ENCODE results near the gene MTTP. TPM values are rescaled to one million over a fixed set of nuclear protein-coding genes. Genes with fewer than 3 reads are reported as not detected.

MTTP gene
- total and polyA plus RNA-seq, 10 donors, result 0.07 to 0.97 (median 0.12) TPM; not detected in 3

DNA sequence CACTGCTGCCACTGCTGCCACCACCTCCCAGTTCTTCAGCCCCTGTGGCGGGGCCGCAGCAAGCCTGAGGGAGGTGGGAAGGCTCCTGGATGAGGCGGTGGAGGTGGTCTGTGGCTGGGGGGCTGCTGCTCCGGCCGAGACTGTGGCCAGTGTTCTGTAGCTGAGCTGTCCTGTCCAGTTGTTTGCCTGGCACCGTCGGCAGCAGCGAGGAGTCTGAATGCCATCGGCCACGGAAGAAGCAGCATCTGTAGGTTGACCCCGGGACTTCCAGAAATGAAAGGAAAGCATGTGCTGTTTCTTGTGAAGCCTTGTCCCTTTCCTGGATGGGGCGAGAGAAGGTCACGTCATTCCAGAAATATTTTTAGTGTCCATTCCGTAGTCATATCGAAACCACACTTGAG lies 79.7 kb downstream of the MTTP start:
- peaks cover 0 to 46% (median 8%) of the 10 kb centered on the region in 8 donors for H3K9me3 ChIP-seq
- intact Hi-C loops (cut with DNase I; ENCODE audit: low total_unique reads), result no loop called here
- no peaks in the 10 kb centered on the region for H3K36me3 ChIP-seq
- no peaks in the 10 kb centered on the region for H3K27me3 ChIP-seq (replicated peaks in 1 of 7)
- no peaks in the 10 kb centered on the region for H3K4me1 ChIP-seq
- no peak overlapping the region for H3K4me3 ChIP-seq
- peak overlapping the region in 1 of 8 donors; percentile 23 for H3K27ac ChIP-seq
- DNase-seq, result no peak
- WGBS, 5 donors, result 70 to 83% (median 74%) methylated on average over 12 to 15 of the region's 15 CpGs
- TF ChIP-seq POLR2AphosphoS5 (IDR thresholded peaks at IDR 0.05) (peak in 2 of 3 donors; percentile 22 to 64), POLR2A (IDR thresholded peaks at IDR 0.05) (no peak)
- TF ChIP-seq, protein P1, sequence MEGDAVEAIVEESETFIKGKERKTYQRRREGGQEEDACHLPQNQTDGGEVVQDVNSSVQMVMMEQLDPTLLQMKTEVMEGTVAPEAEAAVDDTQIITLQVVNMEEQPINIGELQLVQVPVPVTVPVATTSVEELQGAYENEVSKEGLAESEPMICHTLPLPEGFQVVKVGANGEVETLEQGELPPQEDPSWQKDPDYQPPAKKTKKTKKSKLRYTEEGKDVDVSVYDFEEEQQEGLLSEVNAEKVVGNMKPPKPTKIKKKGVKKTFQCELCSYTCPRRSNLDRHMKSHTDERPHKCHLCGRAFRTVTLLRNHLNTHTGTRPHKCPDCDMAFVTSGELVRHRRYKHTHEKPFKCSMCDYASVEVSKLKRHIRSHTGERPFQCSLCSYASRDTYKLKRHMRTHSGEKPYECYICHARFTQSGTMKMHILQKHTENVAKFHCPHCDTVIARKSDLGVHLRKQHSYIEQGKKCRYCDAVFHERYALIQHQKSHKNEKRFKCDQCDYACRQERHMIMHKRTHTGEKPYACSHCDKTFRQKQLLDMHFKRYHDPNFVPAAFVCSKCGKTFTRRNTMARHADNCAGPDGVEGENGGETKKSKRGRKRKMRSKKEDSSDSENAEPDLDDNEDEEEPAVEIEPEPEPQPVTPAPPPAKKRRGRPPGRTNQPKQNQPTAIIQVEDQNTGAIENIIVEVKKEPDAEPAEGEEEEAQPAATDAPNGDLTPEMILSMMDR (IDR thresholded peaks at IDR 0.05 in 8 of 11, conservative IDR thresholded peaks at IDR 0.05 in 3 of 11), result no peak

DNA sequence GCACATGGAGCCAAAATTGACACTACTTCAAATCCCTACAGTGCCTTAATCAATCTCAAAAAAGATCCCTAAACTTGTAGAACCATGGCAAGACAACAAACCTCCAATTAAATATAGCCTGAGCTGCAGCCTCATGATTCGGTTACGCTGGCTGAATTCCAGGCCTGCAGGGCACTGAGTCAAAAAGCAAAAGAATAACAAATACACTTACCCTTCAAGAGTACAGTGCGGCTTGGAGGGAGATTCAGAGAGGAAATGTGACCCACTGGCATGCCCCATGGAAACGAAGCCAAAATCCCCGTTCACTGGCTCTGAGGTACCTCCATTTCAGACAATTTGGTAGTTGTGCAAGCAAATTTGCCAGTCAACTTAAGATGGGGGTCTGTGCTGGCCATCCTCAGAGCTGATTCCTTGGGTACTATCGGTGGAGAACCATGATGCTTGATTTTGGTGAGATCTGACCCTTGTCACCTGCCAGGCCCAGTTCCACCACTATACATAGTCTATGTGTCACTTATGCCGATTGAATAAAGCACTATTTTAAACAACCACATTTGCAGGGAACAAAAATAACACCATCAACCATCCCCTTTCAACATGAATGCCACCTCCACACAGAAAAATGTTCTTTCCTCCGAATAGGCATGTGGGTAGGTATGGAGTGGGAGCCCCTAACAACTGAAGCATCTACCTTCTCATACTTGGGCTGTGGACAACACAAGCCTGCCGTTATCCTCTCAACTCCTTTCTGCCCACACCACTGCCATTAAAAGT lies 80.9 kb downstream of the MTTP start:
- Histone ChIP-seq H3K27ac (no peak overlapping the region), H3K27me3 (replicated peaks in 1 of 7) (no peaks in the 10 kb centered on the region), H3K4me1 (no peaks in the 10 kb centered on the region), H3K36me3 (no peaks in the 10 kb centered on the region), H3K4me3 (no peak overlapping the region), H3K9me3 (peaks cover 0 to 37% (median 8%) of the 10 kb centered on the region in 8 donors)
- WGBS, 5 donors, result 74 to 88% (median 83%) methylated on average over 9 of the region's 9 CpGs
- intact Hi-C loops (cut with DNase I; ENCODE audit: low total_unique reads), result no loop called here
- no peak for TF ChIP-seq POLR2AphosphoS5 (IDR thresholded peaks at IDR 0.05)
- TF ChIP-seq POLR2A (IDR thresholded peaks at IDR 0.05), result no peak
- TF ChIP-seq, protein P1 (IDR thresholded peaks at IDR 0.05 in 8 of 11, conservative IDR thresholded peaks at IDR 0.05 in 3 of 11), result no peak
- DNase-seq, result no peak

DNA sequence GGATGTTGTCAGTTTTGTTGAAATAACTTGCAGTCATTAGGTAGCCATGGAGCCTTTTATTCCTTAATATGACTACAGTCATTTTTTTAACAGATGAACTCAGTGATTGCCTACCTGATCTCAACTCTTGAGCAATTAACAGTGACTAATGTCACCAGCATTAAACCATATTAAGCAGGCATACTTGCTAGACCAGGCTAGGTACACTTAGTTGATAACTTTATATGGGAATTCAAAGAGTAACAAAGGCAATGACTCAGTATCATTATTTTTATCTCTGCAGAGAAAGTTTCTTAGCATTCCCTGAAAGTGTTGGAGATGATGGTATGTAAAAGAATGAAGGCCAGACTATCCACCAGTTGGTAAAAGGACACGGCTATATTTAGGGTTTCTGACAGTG lies 83.2 kb downstream of the MTTP start, which contains the start of gene C4orf54:
Gene C4orf54 (minus strand): TSS at position 31 of the 400 bp plus-strand sequence. CDS start 3,180 bp downstream, outside the sequence.
- intact Hi-C loops (cut with DNase I; ENCODE audit: low total_unique reads), result no loop called here
- Histone ChIP-seq H3K9me3 (peaks cover 0 to 14% (median 2%) of the 10 kb centered on the region in 8 donors), H3K4me3 (no peak within 1 kb of the TSS), H3K27ac (no peak within 1 kb of the TSS), H3K36me3 (no peaks in the 10 kb centered on the region), H3K4me1 (no peaks in the 10 kb centered on the region), H3K27me3 (replicated peaks in 1 of 7) (no peaks in the 10 kb centered on the region)
- DNase-seq, result no peak
- WGBS, 5 donors, result 86 to 100% (median 94%) methylated on average over 1 of the region's 1 CpG
- TF ChIP-seq, protein P1 (IDR thresholded peaks at IDR 0.05 in 8 of 11, conservative IDR thresholded peaks at IDR 0.05 in 3 of 11), result no peak
- TF ChIP-seq POLR2AphosphoS5 (IDR thresholded peaks at IDR 0.05) (no peak), POLR2A (IDR thresholded peaks at IDR 0.05) (no peak)

DNA sequence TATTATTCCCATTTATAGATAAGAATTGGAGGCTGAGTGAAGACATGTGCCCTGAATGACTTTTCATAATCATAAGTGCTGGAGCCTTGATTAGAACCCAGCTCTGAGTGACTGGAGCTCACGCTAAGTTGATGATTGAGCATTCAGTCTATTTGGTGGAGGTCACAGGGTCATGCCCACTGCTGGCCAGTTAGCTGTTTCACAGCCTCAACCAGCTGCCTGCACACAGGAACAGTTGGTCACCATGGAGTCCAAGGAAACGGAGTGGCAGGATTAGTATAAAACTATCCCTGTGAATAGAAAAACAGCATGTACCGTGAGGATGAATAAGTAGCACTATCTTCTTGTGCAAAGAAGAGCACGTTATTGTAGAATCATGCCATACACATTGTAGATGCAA lies 84.0 kb downstream of the MTTP start:
- Histone ChIP-seq H3K4me1 (no peaks in the 10 kb centered on the region), H3K36me3 (no peaks in the 10 kb centered on the region), H3K27me3 (replicated peaks in 1 of 7) (no peaks in the 10 kb centered on the region), H3K4me3 (no peak overlapping the region), H3K27ac (no peak overlapping the region), H3K9me3 (peaks cover 0 to 6% (median 0%) of the 10 kb centered on the region in 8 donors)
- TF ChIP-seq POLR2A (IDR thresholded peaks at IDR 0.05) (no peak), POLR2AphosphoS5 (IDR thresholded peaks at IDR 0.05) (no peak)
- TF ChIP-seq, protein P1 (IDR thresholded peaks at IDR 0.05 in 8 of 11, conservative IDR thresholded peaks at IDR 0.05 in 3 of 11), result no peak
- DNase-seq, result no peak
- 81 to 93% (median 88%) methylated on average over 4 of the region's 4 CpGs for WGBS, 5 donors
- intact Hi-C loops (cut with DNase I; ENCODE audit: low total_unique reads), result no loop called here

Data from spleen (tissue), 11 donors.